Limb (tissue), 2 donors: Measurements from ENCODE around the gene CDADC1.
"Not testable (repeated sequence)": the region's sequence is repeated elsewhere in the genome, so short reads cannot be mapped to it uniquely, and the experiment has no call there.

Experiments used
- DNase-seq, 2 donors: peaks; one replicate each; pipeline ENCODE4 v3.0.0-alpha.2; 2016; ENCODE audit errors: extremely low spot score in 2 of 2

The CDADC1 gene

GRCh38 chr13:49314344-49314882 lies 66.7 kb downstream of the CDADC1 start:
- DNase-seq, result no peak

- DNase-seq, result no peak
Observed at GRCh38 chr13:49315036-49315565, 67.4 kb downstream of the CDADC1 start.

- DNase-seq, result no peak
Observed at GRCh38 chr13:49315756-49316482, 68.2 kb downstream of the CDADC1 start.

GRCh38 chr13:49319551-49319950 lies 71.8 kb downstream of the CDADC1 start:
- no peak for DNase-seq

- DNase-seq, result no peak
Observed at GRCh38 chr13:49319951-49320350, 72.2 kb downstream of the CDADC1 start.

GRCh38 chr13:49320975-49321374 lies 73.2 kb downstream of the CDADC1 start:
- DNase-seq, result no peak

- no peak for DNase-seq
Observed at GRCh38 chr13:49322702-49323101, 75.0 kb downstream of the CDADC1 start.

- no peak for DNase-seq
Observed at GRCh38 chr13:49323344-49323743, 75.6 kb downstream of the CDADC1 start.

GRCh38 chr13:49326222-49326917 lies 78.6 kb downstream of the CDADC1 start:
- no peak for DNase-seq

- DNase-seq, result not testable (repeated sequence)
Observed at GRCh38 chr13:49327145-49327544, 79.4 kb downstream of the CDADC1 start.

- no peak for DNase-seq
Observed at GRCh38 chr13:49329831-49330545, 82.3 kb downstream of the CDADC1 start.

GRCh38 chr13:49330546-49330864 lies 82.8 kb downstream of the CDADC1 start:
- no peak for DNase-seq

GRCh38 chr13:49336655-49337054 lies 88.9 kb downstream of the CDADC1 start:
- DNase-seq, result no peak

- no peak for DNase-seq
Observed at GRCh38 chr13:49340161-49340560, 92.4 kb downstream of the CDADC1 start.

GRCh38 chr13:49341517-49341916 lies 93.8 kb downstream of the CDADC1 start:
- no peak for DNase-seq

GRCh38 chr13:49341941-49342340 lies 94.2 kb downstream of the CDADC1 start:
- DNase-seq, result no peak

GRCh38 chr13:49342454-49342853 lies 94.7 kb downstream of the CDADC1 start:
- DNase-seq, result no peak
